CD4-positive, alpha-beta T cell treated with Interferon gamma for 1 hour (primary cell): ENCODE data around the gene PTPRD.

Experiments used
- DNase-seq: peaks from one replicate; pipeline ENCODE4 v3.0.0-alpha.2; 2020

The PTPRD gene

DNA sequence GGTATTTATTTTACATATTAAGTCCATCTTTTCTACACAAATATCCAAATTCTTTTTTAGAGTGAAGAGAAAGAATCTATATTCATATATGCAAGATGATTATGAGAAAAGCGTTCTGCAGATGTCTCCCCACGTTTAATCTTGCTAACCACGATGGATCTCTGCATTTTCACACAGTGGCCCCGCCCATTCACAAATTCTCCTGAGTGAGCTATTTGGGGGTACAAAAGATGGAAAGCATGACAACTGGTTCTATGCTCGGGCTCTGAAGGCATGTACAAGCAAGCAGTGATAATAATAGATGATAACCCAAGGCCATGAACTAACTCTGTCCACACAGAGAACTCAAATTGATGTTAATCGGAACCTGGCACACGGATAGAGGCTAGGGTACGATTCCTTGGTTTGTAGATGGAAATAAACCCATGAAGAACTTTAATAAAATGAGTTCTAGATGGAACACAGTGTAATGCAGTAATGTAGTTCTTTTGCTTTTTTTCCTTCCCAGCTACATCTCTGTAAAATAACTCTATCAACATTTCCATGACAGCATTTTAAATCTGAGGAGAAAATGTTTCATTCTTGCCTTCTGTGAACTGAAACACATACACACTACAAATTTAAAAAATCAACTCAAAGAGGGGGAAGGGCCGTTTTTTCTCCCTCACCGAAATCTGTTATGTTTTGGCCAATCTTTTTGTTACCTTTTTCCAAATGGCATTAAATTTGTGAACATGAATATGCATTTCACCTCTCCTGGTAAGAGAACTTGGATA lies 1961.5 kb downstream of the PTPRD start:
- no peak for DNase-seq

DNA sequence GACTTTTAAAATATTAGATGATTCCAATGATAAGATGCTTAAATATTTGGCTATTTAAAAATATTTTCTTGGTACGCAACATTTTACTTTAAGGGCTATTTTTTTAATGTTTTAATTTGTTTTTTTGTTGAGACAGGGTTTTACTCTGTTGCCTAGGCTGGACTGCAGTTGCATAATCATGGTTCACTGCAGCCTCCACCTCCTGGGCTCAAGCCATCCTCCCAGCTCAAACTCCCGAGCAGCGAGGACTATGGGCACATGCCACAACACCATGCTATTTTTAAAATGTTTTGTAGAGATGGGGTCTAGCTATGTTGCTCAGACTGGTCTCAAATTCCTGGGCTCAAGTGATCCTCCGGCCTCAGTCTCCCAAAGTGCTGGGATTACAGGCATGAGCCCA lies 1963.0 kb downstream of the PTPRD start:
- DNase-seq: no peak

DNA sequence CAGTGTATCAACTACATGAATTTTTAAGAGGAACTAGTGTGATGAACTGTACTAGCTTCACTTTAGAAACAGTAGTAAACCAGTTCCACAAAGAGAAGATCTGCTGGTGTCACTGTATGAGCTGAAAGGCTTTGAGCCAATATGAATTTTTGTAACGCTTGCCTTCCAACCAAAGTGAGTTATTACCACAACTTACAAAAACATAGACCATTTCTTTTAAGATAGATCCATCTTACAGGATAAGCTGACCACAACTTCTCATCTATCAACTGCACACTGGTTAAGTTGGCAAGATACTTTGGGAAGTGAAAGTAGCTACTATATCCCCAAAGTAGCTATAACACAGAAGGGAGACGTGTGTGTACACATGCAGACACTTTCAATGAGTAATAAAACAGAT lies 1963.6 kb downstream of the PTPRD start:
- no peak for DNase-seq

DNA sequence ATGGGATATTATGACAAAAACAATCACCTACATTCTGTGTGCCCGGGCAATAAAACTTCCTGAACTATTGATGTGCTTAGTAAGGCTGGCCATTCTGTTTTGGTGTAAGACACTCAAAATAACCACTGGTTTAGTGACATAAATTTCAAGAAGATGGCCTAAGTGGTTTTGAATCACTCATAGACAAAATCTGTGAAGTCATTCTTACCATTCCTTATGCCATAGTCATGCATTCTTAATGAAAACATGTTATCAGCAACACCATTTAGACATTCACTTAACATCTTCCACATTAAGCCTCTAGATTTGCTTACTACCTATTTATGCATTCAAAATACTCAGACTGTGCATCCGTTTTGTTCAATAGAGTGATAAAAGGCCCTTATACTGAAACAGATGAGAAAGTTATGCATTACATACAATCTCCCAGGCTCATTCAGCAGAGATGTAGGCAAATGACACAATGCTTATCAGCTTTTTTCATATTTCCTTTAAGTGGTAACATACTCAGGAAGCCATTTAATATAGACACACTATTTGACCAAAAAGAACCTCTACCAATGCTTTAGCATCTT lies 1964.4 kb downstream of the PTPRD start:
- no peak for DNase-seq

DNA sequence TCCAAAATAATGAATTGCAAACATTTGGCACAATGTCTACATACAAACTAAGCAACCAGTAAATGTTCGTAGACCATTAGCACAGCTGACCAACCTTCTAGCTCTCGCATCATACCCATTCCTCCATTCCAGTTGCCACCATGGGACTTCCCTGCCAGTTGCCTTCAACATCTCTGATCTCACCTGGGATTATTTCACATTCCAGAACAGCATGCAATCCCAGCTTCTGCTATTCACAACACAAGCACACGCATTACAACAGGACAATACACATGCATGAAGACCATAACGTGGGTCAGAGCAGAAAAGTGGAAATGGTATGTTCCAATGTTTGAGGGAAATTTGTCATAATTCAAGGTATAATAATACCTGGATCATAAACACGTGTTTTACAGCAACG lies 1965.0 kb downstream of the PTPRD start:
- no peak for DNase-seq

DNA sequence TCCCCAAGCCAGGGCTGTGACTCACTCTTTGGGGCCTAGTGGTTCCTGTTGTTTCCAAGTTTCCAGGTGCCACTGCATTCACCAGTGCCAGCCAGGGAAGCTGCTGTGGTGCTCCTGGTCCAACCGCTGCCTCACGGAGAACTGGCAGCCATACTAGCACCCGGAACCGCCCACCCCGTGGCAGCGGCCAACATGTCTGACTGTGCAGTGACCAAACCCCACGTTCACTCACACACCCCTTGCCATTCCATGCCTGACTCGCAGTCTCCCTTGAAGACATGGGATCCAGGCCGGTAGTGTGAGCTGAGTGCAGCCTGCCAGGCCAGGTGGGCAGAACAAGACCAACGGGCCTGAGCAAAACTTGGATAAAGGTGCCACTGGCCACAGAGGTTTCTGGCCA lies 1968.2 kb downstream of the PTPRD start:
- no peak for DNase-seq

DNA sequence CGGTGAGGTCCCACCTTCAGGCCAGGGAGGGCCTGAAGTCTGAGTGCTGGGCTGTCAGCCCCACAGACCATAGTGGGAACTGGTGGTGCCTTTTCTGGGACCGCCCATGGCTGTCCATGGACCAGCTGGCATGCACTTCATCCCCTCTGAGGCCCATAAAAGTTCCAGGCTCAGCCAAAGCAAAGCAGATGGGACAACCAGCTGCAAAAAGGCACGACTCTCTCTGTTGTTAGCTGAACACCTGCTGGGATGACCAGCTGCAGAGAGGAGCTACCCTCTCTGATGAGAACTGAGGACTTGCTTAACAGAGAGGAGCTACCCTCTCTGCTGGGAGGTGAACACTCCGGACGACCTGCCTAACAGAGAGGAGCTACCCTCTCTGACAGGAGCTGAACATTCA lies 1968.9 kb downstream of the PTPRD start:
- DNase-seq: no peak

DNA sequence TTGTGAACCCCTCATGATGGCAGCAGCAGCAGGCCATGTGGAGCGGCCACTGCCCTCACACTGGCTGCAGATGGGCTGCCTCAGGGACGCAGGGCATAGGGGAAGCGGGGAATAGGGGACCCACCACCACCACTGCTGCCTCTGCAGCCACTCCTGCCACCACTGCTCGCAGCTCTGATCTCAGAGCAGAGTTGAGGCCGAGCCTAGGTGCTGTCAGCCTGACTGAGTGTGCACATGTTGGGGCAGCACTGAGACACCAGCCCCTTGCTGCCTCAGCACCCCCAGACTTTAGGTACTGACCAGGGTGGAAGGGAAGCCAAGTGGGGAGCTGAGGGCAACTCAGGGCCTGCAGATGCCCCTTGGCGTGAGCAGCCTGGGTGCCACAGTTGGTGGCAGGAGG lies 1969.3 kb downstream of the PTPRD start:
- no peak for DNase-seq

DNA sequence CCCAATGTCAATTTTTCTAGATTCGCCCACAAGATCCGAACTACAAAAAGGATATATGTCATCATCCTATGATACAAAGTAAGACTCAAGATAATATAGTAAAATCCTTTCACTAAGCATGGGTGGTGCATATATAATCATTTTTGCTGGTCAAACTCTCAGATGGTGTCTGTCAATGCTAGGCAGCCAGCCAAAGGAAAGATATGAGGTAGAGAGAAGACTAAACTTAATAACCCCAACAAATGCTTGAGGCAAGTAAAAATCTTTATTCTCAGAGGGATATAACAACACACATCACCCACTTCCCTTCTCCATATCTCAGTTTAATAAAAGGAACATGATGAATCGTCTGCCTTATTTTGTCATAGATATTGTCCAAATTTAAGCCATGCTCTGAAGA lies 1972.0 kb downstream of the PTPRD start:
- no peak for DNase-seq

DNA sequence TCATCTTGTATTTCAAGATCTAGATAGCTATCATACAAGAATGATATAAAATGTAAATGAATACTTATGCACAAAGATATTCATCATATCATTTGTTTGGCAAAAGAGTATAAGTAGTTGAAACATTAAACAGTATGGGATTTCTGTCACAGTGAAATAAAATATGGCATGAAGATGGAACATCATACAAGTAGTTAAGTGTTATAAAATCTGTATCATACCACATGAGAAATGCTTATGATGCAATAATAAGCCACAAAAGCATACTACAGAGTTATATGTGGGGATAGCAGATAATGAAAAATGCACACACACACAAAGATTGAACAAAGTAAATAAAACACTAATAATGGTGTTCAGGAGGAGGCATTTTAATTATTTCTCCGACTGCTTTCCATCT lies 1975.2 kb downstream of the PTPRD start:
- DNase-seq: no peak

DNA sequence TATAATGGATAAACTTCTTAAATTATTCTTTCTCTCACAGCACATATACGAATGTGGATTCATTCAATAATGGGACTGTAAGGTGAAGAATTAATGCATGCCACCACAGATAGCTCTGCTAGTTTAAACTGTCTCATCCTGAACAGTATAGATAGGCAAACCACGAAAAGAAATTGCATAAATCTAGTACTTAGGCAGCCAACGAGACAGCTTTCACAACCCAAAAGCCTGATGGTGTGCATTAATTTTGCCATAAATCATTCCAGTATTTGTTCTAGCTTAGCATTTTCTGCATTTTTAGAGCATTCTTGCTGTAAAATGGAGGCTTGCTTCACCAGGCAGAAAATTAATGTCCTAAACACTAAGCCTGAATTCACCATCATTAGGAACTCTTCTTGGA lies 1979.0 kb downstream of the PTPRD start:
- no peak for DNase-seq

DNA sequence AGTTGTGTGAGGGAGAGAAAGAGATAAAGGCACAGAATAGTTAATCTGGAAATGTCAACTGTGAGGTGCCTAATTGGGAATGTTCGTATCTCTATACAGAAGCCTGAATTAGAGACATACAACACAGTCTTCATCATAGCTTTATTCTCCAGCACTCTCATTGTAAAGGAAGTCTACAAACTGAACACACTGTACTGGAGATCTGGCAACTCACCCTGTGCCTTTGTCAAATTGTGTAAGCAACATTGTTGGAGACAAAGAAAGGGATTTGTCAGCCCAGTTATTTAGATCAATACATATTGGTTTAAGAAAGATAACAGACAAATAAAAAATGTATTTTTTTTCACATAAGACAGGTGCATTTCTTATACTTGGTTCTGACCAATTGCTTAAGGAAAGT lies 1980.3 kb downstream of the PTPRD start:
- no peak for DNase-seq

DNA sequence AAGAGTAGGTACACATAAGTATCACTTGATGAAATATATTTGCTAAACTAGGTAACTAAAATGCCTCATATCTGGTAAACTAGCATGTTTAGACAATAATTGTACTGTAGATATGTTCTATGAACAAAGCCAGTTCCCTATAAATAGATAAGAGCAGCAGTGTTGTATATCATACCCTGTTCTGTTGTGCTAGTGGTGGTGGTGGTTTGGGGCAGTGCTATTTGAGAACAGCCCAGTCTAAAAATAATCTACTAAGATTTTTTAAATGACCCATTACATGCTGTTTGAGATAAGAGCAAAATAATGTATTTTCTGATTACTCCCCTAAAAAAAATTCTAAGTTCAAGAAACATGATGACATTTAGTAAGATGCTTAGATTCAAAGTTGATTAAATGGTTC lies 1984.0 kb downstream of the PTPRD start:
- DNase-seq: no peak

DNA sequence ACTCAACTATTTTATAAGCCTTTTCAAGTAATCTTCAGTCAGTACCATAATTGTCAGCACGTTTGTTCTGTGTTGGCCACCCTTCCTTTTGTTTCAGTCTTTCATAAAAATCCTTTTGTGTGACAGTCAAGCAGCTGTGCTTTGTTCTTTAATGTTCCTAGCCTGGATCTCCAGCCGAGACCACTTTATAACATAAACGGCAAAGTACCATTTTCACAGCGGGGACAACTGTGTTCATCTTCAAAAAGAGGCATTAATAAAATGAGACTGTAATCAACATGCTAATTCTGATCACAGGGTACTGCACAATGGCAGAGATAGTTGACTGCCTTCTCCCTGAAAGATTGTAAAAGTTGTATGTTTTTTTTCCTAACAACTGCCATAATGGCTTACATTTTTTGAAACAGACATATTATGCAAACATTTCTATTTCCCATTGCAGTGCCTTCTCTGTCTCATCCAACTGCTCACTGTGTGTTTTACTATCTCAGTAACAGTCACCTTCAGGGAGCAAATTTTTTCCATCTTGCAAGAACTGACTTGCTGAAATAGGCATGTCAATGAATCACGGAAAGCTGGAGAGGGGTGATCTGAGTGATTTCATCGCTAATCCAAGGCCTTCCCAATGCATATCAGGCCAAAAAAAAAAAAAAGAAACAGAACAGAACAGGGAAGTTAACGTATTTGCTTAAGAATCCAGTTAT lies 1984.7 kb downstream of the PTPRD start:
- DNase-seq: no peak

DNA sequence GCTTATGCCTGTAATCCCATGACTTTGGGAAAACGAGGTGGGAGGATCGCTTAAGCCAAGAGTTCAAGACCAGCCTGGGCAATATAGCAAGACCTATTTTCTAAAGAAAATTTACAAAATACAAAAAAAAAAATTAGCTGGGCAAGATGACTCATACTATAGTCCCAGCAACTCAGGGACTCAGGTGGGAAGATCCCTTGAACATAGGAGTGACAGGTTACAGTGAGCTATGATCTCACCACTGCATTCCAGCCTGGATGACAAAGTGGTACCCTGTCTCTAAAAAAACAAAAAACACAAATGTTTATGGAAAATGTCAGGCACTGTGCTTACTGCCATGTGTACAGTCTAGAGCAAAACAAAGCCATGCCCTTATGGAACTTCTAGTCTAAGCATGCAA lies 1989.9 kb downstream of the PTPRD start:
- DNase-seq: no peak

DNA sequence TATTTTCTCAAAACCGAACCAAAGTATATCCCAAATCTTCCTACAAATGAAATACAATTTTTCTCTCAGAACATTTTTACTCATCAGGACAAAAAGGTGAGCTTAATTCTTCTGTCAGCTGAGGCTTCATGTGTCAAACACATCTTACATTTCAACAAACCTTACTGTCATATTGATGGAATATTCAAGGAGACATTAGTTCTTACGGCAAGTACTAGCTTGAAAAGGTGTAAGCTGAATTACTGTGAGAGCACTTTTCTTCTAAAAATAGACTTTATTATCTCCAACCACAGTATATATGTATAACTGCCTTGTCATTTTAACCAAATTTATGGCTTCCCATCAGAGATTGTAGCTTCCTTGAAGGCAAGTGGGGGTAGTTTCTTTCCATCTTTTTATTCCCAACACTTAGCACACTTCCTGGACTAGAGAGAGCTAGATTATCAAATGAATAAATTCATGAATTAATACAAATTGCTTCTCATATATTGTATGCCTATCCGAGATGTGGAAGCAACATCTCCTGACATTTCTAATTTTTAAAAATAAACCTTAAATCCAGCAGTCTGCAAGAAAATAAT lies 1990.5 kb downstream of the PTPRD start:
- no peak for DNase-seq

DNA sequence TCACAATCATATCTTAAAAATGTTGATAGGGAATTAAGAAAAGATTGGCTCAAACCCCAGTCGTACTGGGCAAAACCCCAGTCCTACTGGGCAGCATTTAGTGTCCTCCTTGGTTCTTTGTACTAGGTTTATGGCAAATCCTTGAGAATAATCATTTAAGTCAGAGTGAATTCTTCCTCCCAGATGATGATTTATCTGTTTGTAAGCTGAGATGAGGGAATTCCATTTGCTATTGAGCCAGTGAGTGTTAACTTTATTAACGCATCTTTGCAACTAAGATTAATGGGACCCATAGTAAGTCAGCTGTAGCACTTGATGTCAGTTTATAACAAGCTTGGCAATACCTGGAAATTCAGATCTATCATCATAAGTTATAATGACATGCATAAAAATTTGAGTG lies 1991.4 kb downstream of the PTPRD start:
- no peak for DNase-seq

DNA sequence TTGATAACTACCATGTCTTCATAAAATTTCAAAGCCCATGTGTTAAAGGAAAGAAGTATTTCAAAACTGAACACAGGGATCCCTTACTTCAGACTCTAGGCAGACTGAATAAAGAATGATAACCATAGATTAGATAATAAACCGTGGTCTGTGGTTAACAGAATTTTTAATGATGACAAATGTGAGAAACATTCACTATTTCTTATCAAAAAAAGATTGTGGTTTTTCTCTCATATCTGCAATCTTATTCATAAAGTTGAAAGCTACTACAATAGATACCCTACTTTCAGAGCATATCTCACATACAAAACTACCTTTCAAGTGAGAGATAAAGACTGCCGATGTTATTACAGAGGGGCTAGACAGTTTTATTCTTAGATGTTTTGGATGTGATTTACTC lies 1996.4 kb downstream of the PTPRD start:
- no peak for DNase-seq

DNA sequence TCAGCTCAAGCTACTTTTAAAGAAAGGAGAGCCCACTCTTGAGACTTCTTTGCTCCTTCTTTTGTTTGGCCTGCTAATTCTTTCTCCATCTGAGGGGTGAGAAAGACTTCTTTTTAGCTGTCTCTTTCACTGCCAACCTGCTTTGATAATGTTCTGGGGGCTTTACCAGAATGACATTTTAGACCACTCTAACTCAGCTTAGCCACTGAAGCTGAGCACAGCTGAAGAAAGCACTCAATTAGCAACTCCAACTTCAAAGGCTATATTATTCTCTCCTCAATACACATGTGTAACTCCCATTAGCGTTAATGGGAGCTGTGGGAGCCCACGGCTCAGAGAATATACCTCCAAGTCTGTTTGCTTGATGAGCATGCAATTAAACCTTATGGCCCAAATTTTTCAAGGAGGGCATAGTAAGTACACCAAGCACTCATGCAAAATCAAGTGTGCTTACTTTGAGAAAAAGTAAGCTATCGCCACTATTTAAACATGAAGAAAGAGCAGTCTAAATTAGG lies 1997.8 kb downstream of the PTPRD start:
- no peak for DNase-seq

DNA sequence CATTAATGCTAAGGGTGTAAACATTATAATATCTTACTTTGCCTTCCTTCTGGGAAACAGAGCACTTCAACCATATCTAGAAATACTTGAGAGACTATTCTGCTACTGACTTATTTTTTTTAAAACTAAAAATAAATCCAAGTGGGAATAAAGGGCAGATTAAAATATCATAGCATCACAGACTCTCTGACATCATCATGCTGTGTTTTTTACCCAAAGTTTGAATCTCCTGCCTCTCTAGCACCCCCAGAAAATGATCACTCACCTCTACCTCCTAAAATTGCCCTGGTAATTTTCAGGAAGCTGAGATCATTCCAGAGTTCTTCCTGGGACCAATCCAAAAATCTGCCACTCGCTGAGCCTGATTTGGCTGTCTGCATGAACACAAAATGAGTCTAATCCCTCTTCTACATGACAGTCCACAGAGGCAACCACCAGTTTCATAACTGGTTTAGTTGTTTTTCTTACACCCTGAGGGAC lies 1999.4 kb downstream of the PTPRD start:
- DNase-seq: no peak

DNA sequence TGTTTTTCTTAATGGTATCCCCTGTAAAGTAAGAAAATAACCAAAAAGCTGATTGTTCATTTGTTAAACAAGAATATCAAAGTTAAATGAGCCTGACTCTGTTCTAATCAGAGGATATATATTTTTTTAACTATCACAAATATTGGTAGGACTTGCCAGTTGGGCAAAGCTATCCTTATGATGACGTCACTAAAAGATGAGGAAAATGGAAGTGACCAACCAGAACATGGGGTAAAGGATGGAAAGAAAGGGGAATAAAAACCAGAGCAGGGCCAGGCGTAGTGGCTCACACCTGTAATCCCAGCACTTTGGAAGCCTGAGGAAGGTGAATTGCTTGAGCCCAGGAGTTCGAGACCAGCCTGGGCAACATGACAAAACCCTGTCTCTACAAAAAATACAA lies 2001.6 kb downstream of the PTPRD start:
- no peak for DNase-seq

DNA sequence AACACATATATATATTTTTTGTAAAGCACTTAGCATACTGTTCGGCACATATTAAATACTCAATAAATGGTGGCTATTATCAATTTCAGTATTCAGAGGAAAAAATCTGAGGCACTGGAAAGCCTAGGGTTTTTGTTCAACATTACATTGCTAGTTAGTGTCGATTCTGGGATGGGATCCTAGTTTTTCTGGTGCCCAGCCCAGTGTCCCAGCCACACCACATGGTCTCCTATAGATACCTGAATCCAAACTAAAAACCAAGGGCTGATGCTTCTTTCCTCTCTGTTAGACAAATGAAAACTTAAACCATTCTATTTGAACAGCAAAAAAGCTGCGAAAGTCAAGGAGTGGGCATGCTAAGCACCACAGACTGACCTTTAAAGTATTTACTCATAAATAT lies 2002.5 kb downstream of the PTPRD start:
- no peak for DNase-seq

DNA sequence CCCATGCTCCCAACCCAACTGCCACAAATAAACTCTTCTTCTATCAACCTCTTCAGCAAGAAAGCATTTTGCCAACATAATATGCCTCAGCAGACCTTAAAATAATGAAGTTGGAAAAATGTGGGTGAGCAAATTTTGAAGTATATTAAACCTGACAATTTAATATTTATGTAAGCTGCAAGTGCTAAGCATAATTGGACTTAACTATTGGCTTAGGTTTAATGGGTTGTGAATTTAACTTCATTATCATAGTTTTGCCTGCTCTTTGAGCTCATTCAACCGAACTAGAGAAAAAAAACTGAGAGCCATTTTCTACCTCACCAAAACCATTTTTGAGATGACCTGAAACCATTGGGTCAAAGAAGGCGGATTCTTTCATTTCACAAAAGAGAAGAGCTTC lies 2007.7 kb downstream of the PTPRD start:
- no peak for DNase-seq

DNA sequence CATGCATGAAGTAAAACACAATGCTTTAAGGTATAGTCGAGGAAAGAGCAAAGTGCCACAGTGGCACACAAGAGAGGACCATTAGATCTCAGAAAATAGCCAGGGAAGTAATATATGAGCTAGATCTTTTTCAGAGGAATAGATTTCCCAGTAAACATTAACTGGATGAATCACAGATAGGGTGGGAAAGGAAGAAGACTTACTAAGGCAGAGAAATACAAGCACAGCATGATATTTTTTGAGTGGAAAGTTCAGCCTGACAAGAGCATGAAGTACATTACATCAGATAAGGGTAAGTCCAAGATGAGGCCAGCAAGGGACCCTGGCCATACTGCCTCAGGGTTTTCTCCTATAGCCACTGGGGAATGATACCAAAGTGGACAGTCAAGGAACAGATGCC lies 2008.6 kb downstream of the PTPRD start:
- DNase-seq: no peak
